Activated CD8-positive, alpha-beta memory T cell treated with anti-CD3 and anti-CD28 coated beads, Interleukin-2, amount 50 U/mL, for 48 hours (primary cell): Measurements from ENCODE around the gene MALT1.

Experiments used
- DNase-seq: peaks from one replicate; pipeline ENCODE4 v3.0.0-alpha.2; 2020

MALT1 gene

DNA sequence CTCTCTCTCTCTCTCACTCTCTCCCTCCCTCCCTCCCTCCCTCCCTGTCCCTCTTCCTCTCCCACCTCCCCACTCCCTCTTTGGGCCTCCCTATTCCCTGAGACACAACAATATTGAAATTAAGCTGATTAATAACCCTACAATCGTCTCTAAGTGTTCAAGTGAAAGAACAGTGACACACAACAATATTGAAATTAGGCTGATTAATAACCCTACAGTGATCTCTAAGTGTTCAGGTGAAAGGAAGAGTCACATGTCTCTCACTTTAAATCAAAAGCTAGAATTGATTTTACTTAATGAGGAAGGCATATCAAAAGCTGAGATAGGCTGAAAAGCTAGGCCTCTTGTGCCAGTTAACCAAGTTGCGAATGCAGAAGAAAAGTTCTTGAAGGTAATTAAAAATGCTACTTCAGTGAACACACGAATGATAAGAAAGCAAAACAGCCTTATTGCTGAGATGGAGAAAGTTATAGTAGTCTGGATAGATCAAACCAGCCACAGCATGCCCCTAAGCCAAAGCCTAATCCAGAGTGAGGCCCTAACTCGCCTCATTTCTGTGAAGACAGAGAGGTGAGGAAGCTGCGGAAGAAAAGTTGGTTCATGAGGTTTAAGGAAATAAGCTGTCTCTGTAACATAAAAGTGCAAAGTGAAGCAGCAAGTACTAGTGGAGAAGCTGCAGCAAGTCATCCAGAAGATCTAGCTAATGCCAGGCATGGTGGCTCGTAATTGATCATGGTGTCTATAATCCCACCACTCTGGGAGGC lies 21.3 kb downstream of the MALT1 start:
- DNase-seq: no peak

DNA sequence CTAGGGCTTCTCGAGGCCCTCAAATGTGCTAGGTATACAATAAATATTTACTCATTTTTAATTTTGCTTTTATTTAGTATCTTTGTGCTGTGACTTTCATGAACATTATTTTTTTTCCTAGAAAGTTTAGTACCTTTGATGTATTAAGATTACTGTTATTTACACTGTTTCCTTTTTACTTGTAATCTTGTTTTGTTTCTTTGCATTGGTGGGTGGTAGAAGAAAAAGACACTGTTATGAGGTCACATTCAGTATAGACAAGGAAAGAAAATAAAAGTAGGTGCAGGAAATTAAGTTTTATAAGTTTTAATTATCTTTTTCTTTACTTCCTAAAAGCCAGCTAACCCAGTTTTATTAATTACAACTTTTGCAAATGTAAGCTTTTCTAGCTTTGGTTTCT lies 23.0 kb downstream of the MALT1 start:
- DNase-seq: no peak

DNA sequence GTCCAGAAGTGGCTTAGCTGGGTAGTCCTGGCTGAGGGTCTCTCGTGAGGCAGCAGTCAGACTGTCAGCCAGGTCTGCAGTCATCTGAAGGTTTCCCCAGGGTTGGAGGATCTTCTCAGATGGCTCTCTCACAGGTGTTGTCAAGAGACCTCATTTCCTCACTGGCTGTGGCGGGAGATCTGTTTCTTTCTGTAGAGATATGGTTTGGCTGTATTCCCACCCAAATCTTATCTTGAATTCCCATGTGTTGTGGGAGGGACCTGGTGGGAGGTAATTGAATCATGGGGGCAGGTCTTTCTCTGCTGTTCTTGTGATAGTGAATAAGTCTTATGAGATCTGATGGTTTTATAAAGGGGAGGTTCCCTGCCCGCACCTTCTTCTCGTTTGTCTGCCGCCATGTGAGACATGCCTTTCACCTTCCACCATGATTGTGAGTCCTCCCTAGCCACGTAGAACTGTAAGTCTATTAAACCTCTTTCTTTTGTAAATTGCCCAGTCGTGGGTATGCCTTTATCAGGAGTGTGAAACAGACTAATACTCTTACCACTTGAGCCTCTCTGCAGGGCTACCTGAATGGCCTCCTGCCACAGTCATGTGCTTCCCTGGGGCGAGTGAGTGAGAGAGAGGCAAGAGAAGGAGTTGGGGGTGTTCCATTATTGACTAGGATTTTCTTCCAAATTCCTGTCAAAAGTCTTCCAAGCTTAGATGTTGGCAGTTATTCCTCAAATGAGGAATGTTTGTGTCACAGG lies 23.6 kb downstream of the MALT1 start:
- DNase-seq: no peak

DNA sequence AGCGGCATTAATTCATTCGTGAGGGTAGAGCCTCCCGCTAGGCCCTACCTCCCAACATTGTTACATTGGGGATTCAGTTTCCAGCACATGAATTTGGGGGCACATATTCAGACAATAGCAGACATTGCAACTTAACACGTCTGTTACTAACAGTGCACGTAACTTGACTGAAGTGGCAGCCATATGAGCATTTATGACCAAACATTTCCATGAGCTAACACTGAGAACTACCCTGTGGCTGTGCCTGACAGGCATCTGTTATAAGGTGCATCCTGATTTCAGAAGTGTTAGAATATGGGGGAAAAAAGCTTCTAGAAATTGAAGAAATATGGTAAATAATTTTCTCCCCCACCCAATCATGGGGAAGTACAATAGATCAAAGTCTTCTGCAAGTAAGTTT lies 24.5 kb downstream of the MALT1 start:
- no peak for DNase-seq

DNA sequence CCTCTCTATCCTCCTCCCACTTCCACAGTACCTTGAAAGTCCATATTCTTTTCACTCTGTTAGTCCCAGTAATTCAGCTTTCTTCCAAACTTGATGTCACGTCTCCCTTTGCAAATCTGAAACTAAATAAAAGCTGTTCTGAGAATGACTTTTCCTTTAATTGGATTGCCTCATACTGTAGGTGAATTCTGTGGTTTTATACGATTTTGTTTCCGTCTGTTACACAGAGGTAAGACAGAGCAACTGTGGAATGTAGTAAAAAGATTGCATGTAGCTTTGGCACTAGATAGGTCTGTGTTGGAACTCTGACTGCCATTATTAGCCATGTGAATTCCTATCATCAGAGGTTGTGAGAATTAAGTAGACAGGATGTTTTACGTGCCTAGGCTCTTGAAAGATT lies 25.9 kb downstream of the MALT1 start:
- no peak for DNase-seq

DNA sequence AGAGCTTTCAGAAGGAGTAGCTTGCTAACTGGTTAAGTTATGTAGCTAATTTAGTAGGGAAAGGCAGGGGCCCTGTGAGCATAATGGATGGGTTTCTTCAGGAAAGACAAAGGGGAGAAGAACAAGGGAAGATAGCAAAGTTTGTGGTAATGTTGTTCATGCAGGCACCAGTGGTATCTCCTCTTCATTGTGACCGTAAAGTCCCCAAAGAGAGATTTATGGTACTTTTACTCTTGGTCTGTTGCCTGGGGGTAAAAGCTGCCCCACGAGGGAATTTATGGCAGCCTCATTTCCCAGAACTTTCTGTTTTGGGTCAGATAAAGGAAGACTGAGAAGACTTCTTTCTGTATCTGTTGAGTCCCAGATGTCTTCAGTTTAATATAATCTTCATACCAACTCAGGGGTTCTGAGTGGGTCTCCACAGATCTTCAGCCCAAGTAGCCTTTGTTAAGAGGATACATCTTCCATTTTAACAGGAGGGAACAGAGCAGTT lies 27.5 kb downstream of the MALT1 start:
- DNase-seq: no peak

DNA sequence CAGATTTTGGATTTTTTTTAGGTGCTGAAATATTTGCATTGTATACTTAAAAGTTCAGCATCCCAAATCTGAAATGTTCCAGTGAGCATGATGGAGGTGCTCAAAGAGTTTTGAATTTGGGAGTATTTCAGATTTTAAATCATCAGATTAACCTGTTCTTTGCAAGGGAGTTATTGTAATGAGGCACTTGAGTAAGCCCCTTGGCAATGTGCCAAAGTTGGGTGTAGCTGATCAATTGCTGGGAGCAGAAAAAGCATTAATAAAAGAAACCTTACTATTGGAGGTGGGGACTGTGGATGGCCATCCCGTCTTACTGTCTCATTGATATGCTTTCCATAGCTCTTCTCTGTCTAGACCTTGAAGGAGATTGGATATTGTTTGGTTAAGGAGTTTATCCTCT lies 28.3 kb downstream of the MALT1 start:
- DNase-seq: no peak

DNA sequence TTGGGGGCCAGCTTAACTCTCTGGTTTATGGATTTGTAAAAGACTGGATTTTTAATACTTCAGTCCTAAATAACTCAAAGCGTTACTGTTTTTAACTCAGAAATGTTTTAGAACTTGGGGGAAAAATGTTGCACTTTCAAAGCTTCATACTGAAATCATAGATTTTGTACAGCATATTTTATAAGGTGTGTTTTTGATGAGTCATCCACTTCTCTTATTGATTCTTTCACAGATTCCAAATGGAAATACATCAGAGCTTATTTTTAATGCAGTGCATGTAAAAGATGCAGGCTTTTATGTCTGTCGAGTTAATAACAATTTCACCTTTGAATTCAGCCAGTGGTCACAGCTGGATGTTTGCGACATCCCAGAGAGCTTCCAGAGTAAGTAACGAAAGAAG lies 28.9 kb downstream of the MALT1 start:
- no peak for DNase-seq

DNA sequence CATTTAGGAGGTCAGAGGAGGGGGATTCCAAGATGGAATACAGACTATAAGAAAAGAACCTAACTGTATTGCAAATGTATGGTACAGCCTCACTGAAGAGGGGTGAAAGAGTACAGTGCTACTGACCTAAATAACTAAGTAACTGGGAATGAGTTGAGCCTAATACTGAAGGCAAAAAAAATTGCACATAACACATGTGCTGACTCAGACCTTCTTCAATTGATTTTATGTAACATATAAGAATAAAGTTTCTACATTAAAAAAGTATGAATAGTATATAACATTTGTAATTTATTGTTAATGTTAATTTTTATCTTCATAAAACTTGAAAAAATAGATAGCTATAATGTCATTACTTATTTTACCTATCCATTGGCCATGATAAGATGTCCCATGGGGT lies 41.7 kb downstream of the MALT1 start:
- DNase-seq: no peak

DNA sequence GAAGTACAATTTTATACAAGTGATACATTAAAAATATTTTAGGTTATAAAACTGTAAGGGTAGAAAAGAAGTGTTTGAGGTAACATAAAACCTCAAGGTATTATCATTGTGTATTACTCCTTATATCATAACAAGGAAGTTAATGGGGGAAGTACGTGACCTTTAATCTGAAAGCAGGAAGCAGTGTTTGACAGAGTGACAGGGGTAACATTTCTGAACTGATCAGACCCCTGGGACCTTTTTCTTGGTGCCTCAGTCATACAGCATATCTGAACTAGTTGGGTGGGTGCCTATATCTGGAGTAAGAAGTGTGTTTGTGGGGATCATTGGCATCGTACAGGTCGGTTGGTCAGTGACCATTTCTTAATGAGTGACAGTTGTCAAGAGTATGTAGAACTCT lies 43.0 kb downstream of the MALT1 start:
- no peak for DNase-seq

DNA sequence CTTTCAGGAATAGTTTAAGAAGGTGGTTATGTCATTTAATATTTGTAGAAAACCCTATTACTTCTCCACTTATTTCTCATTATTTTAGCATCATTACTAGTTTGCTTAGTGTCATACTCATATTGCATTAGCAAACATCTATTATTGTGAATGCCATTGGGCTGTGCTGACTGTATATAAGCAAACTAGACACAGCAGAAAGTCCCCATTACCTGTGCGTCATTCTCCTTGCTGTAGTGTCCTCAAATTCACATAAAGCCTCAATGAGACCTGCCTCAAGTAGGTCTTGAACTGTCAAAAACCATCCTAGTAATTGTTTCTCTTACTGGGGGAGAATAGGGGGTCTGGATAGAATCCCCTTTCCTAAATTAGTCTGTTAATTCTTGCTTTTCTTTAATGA lies 43.6 kb downstream of the MALT1 start:
- no peak for DNase-seq

DNA sequence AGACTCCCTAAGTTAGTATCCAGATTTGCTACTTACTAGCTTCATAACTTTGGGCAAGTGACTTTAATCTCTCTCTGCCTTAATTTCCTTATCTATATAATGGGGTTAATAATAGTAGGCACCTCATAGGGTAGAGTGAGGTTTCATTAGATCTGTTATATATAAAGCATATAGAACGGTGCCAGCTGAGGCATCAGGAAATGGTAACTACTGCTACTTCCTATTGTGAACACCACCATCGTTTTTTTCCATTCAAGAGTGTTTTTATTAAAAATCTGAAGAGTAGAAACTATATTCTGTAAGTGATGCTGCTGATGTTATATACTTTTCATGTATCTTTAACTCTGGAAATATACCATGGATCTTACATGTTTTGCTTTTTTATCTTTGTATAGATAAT lies 44.3 kb downstream of the MALT1 start:
- no peak for DNase-seq

DNA sequence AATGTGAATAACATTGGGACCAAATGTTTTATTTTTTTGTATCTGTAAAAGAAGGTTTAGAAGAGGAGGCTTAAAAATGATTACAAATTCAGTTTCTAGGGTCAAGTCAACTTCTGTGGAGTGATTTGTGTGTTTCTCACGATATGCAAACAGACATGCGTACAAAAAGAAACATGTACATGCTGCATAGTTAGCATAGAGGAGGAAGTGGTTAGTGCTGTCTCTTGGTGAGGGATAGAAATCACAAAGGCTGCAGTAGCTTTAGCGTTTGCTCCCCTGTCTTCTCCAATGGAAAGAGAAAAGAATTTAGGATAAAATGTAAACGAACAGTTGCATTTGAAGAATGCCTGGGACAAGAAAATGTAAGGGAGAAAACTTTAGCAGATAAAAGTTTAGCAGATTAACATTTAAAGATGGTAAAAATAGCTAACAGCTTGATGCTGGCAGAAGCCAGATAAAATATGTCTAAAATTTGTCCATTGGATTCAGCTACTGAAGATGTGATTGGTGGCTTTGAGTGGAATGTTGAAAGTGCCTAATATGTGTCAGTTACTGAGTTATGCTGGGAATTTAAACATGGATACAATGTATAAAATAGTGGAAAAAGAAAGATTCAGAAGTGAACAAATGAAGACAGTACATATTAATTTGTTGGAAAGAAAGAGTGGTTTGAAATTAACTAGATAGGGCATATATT lies 44.9 kb downstream of the MALT1 start:
- DNase-seq: no peak

DNA sequence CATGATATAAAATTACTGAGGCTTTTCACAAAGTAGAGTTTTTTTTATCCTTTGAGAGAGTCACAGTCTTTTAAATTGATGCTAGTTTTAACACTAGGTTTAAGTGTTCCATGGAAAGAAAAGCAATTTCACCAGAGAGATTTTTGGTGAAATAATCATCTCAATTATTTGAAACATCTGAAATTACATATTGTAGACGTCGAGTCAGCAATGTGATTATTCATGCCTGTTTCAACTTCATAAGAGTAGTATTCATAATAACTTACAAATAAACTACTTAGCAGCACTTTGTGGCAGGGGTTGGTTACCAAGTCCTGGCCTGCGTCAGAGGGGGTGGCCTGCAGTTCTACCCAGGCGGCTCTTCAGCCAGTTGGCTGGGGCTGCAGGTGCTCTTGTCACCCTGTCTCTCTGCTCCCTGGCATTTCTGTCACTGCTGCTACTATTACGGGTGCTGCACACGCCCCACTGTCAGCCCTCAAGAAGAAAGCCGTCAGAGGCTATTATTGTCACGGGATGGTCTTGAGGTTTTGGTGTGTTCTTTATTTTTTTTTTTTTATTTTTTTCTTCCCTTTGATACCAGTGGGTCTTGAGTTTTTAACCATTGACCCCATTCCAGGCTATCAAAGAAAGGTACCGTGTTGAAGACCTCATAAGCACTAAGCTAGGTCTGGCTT lies 50.4 kb downstream of the MALT1 start:
- DNase-seq: no peak

DNA sequence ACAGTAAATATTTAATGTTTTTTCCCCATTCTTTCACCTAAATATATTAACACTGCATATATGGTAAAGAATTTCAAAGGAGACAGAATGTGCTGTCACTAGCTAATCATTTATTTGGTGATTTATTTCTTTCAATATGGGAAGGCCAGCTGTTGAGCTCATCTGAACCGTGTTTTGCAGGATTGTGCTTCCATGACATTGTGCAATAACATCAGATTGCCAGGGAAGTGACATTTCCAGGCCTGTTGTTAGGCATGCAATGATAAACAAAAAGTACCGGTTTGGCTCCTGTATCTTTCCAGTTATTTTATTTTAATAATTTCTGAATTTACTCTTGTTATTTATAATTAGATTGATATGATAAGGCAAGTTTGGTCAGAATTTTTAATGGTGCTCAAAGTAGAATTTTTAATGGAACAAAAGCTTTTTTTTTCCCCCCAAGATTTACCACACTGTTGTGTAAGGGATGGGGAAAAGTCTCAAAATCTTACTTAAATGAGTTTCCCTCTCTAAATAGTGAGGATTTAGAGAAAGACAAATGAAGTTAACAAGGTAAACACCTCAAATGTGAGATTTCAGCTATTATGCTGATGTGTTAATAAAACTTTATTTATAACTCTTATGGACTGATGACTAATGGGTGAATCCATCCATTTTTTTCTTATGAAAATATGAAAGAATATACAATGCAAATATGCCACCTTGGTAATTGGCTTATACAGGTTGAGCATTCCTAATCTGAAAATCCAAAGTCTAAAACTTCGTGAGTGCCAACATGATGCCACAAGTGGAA lies 52.7 kb downstream of the MALT1 start:
- no peak for DNase-seq

DNA sequence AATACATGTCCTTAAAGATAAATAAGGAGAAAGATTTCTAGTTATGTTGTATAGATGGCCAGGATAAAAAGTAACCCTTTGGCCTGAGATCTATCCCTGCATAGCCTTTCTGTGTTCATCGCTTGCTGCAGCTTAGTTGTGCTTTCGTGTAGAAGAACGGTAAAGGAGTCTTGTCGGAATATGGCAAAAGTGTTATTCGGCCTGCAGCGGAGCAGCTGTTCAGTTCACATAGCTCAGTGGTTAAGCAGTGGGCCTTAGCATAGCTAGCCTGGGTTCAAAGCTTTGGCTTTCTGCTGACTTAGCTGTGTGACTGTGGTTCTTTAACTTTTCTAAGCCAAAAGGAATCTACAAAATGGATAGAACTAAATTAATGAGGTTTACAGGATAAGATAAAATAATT lies 55.4 kb downstream of the MALT1 start:
- no peak for DNase-seq

DNA sequence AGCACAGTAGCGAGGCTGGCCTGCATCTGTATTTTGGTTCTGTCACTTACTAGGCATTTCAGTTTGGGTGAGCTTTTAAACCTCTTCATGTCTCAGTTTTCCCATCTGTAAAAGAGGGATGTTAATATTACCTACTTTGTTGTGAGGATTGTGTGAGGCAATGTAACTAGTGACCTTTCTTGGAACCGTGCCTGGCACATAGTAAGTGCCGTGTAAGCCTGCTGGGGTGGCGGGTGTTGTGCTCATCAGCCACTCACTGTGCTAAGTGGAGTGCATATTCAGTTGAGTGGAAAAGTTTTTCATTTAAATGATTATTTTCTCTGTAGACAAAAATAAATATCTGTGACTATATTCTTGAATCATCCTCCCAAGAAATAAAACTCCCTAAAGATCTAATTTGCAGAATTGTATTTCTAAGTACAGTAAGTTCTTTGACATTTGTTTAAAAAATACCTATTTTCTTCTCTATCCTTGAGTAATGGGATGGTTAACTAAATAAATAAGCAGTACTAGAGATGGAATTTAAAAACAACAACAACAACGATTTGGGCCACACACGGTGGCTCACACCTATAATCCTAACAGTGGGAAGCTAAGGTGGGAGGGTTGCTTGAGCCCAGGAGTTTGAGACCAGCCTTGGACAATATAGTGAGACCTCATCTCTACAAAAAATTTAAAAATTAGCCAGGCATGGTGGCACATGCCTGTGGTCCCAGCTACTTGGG lies 56.7 kb downstream of the MALT1 start:
- no peak for DNase-seq

DNA sequence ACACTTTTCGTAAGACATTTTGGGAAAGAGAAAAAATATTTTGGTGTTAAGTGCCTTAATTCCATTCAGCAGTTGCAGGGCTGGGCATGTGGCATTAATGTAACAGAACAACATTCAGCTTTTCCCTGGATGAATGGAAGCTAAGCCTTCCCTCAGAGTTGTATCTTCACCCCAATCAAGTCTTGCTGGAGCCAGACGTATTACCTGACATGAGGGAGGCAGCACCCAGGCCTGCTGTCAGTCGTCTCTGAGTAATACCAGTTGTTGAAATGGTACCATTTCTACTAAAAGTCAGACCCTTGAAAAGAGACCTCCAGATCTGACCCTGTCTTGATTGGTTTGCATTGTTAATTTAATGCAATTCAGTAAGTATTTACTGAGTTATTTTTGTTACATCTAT lies 57.5 kb downstream of the MALT1 start:
- no peak for DNase-seq

DNA sequence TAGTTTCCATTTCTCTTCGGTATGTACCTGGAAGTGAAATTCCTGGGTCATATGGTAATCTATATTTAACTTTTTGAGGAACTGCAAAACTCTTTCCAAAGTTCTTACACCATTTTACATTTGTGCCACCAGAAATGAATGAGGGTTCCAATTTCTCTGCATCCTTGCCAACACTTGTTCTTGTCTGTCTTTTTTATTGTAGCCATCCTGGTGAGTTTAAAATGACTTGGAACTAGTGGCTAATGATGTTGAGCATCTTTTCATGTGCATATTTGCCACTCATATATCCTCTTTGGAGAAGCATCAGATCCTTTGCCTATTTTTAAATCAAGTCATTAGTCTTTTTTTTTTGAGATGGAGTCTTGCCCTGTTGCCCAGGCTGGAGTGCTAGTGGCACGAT lies 59.4 kb downstream of the MALT1 start:
- no peak for DNase-seq

DNA sequence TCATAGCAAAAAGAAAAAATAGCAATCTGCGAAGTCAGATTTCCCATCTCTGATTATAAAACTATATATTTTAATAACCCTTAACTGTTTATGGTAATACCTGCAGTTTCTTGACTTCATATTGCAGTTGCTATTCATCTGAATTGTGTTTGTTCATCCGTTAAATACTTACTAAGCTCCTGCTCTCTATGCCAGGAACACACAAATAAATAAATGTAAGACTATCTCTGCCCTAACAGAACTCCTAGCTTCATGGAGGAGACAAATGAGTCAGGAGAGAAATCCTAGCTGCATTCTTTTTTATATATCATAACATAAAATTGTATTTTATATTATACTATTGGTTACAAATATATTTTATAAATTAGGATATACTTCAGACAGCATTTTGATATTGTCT lies 61.2 kb downstream of the MALT1 start:
- DNase-seq: no peak

DNA sequence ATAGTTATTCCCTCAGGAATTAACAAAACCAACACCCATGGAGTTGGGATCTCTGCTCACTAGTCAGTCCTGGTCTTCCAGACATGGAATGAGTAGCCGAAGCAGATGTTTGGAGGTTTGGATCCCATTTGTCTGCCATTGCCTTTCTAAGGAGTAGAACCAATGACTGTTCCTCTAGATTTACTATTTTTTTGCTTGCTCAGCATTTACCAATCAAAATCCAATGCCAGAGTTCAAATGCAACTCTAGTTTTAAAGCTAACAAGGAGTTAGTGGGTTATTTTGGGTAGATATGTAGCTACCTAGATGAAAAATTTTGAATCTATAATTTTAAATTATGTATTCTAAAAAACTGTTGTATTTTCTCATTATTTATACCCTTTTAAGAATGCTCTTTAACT lies 62.6 kb downstream of the MALT1 start:
- no peak for DNase-seq

DNA sequence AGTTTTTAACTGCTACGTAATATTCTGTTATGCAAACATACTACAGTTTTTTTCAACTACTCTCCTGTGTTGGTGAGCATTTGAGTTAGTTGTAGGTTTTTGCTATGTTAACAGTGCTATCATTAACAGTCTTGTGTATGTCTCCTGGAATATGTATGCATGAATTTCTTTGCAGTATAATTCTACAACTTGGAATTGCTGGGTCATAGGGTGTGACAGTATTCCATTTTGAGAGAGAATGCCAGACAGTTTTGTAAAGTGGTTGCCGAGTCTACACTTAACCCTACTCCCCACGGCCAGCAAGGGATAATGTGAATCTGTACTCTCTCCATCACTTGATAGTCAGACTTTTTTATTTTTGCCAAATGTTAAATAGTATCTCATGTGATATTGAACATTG lies 67.1 kb downstream of the MALT1 start:
- no peak for DNase-seq
